Amniotic stem cell (primary cell): ENCODE results near the gene ADD1.
"Not testable (repeated sequence)": the region's sequence is repeated elsewhere in the genome, so short reads cannot be mapped to it uniquely, and the experiment has no call there.

Experiments used
- DNase-seq: peaks from one replicate; lab custom pipeline; 2025; lab: John Stamatoyannopoulos, UW

Gene ADD1

GRCh38 chr4:2922453-2923101 is 78.9 kb downstream of the ADD1 start:
- not testable (repeated sequence) for DNase-seq

- DNase-seq = no peak
Measured at GRCh38 chr4:2923141-2923551, 79.5 kb downstream of the ADD1 start.

GRCh38 chr4:2923668-2924173 is 80.1 kb downstream of the ADD1 start:
- DNase-seq = no peak

GRCh38 chr4:2924286-2924685 is 80.6 kb downstream of the ADD1 start:
- DNase-seq = no peak

- DNase-seq = no peak
Measured at GRCh38 chr4:2924765-2925301, 81.2 kb downstream of the ADD1 start.

- no peak for DNase-seq
Measured at GRCh38 chr4:2925496-2925895, 81.9 kb downstream of the ADD1 start.

- DNase-seq = no peak
Measured at GRCh38 chr4:2925931-2926860, 82.6 kb downstream of the ADD1 start.

GRCh38 chr4:2927016-2927695 is 83.5 kb downstream of the ADD1 start:
- DNase-seq = no peak

GRCh38 chr4:2927696-2928075 is 84.0 kb downstream of the ADD1 start:
- DNase-seq = no peak

GRCh38 chr4:2928242-2929176 is 84.9 kb downstream of the ADD1 start:
- no peak for DNase-seq

- DNase-seq = no peak
Measured at GRCh38 chr4:2929469-2929868, 85.8 kb downstream of the ADD1 start.

GRCh38 chr4:2930135-2930757 is 86.6 kb downstream of the ADD1 start:
- no peak for DNase-seq

- no peak for DNase-seq
Measured at GRCh38 chr4:2930758-2931511, 87.3 kb downstream of the ADD1 start.

- no peak for DNase-seq
Measured at GRCh38 chr4:2931512-2932301, 88.1 kb downstream of the ADD1 start.

- no peak for DNase-seq
Measured at GRCh38 chr4:2932321-2932950, 88.8 kb downstream of the ADD1 start.

GRCh38 chr4:2932951-2933565 is 89.4 kb downstream of the ADD1 start:
- DNase-seq = no peak

- DNase-seq = no peak
Measured at GRCh38 chr4:2933566-2934076, 90.0 kb downstream of the ADD1 start.
